GM23338 (cell line): ENCODE data around the gene DIAPH3.

Experiments used
- EZH2 ChIP-seq: fragments of 200-600 bp; sonication (generic); IDR thresholded peaks from one replicate; pipeline ENCODE4 v1.8.0; 2017; ENCODE audit warnings: antibody characterized with exemption, mild to moderate bottlenecking, low read depth; ENCODE audit not compliant: unreplicated experiment
- POLR2AphosphoS5 ChIP-seq: IDR thresholded peaks from 2 replicates; pipeline ENCODE4 v1.6.1; 2016; ENCODE audit warnings: antibody characterized with exemption, low read depth
- REST ChIP-seq: IDR thresholded peaks from one replicate; pipeline ENCODE4 v1.6.1; 2018; ENCODE audit warnings: antibody characterized with exemption; ENCODE audit not compliant: unreplicated experiment
- TF ChIP-seq, protein P1 (sequence below), 2 experiments: fragments of 200-600 bp in 1 of 2; sonication (generic) in 1 of 2; conservative IDR thresholded peaks; 2 replicates each; pipeline versions ENCODE4 v1.5.1 to v1.6.1; 2016 to 2017; ENCODE audit warnings: antibody characterized with exemption in 2 of 2, low read depth in 2 of 2, mild to moderate bottlenecking in 2 of 2, moderate library complexity in 1 of 2

GRCh38 chr13:60095300-60095699 is 68.4 kb downstream of the DIAPH3 start:
- TF ChIP-seq, protein P1, sequence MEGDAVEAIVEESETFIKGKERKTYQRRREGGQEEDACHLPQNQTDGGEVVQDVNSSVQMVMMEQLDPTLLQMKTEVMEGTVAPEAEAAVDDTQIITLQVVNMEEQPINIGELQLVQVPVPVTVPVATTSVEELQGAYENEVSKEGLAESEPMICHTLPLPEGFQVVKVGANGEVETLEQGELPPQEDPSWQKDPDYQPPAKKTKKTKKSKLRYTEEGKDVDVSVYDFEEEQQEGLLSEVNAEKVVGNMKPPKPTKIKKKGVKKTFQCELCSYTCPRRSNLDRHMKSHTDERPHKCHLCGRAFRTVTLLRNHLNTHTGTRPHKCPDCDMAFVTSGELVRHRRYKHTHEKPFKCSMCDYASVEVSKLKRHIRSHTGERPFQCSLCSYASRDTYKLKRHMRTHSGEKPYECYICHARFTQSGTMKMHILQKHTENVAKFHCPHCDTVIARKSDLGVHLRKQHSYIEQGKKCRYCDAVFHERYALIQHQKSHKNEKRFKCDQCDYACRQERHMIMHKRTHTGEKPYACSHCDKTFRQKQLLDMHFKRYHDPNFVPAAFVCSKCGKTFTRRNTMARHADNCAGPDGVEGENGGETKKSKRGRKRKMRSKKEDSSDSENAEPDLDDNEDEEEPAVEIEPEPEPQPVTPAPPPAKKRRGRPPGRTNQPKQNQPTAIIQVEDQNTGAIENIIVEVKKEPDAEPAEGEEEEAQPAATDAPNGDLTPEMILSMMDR (conservative IDR thresholded peaks at IDR 0.05; ENCODE audit: low read depth in 2 of 2) = no peak
- TF ChIP-seq POLR2AphosphoS5 = no peak
- TF ChIP-seq EZH2 = no peak
- TF ChIP-seq REST = no peak
